NCI-H1105 treated with DMSO at 0.1 percent for 48 hours (cell line): ENCODE results near the gene RAP1B.
"Not testable (repeated sequence)": the region's sequence is repeated elsewhere in the genome, so short reads cannot be mapped to it uniquely, and the experiment has no call there.

ENCODE experiments used
- DNase-seq: peaks from one replicate; lab custom pipeline; 2025; lab: John Stamatoyannopoulos, UW

The RAP1B gene

GRCh38 chr12:68636268-68636667 is 25.6 kb downstream of the RAP1B start:
- DNase-seq, result no peak

GRCh38 chr12:68637439-68637838 is 26.7 kb downstream of the RAP1B start:
- not testable (repeated sequence) for DNase-seq

- no peak for DNase-seq
These were observed 27.5 kb downstream of the RAP1B start for GRCh38 chr12:68638171-68638570.

- no peak for DNase-seq
These were observed 28.2 kb downstream of the RAP1B start for GRCh38 chr12:68638721-68639395.

- no peak for DNase-seq
These were observed 28.7 kb downstream of the RAP1B start for GRCh38 chr12:68639396-68639767.

- DNase-seq, result no peak
These were observed 30.4 kb downstream of the RAP1B start for GRCh38 chr12:68641138-68641537.

- no peak for DNase-seq
These were observed 35.8 kb downstream of the RAP1B start for GRCh38 chr12:68646484-68646883.

GRCh38 chr12:68647507-68647906 is 36.8 kb downstream of the RAP1B start:
- DNase-seq, result no peak

GRCh38 chr12:68648179-68648578 is 37.5 kb downstream of the RAP1B start:
- DNase-seq, result no peak

GRCh38 chr12:68665016-68665569 is 54.4 kb downstream of the RAP1B start:
- DNase-seq, result peak; percentile 7

GRCh38 chr12:68667291-68667690 is 56.6 kb downstream of the RAP1B start:
- DNase-seq, result no peak

GRCh38 chr12:68667896-68668295 is 57.2 kb downstream of the RAP1B start:
- DNase-seq, result no peak

GRCh38 chr12:68671179-68671578 is 60.5 kb downstream of the RAP1B start:
- no peak for DNase-seq

GRCh38 chr12:68673788-68674187 is 63.1 kb downstream of the RAP1B start:
- no peak for DNase-seq

- no peak for DNase-seq
These were observed 63.7 kb downstream of the RAP1B start for GRCh38 chr12:68674376-68674775.

- no peak for DNase-seq
These were observed 64.6 kb downstream of the RAP1B start for GRCh38 chr12:68675101-68675842.

GRCh38 chr12:68676854-68677253 is 66.2 kb downstream of the RAP1B start:
- not testable (repeated sequence) for DNase-seq

GRCh38 chr12:68686262-68686594 is 75.5 kb downstream of the RAP1B start:
- no peak for DNase-seq

- peak; percentile 96 for DNase-seq
These were observed 76.2 kb downstream of the RAP1B start, which contains the start of gene NUP107 for GRCh38 chr12:68686595-68687521. Gene NUP107 (plus strand): TSS chr12:68686978. CDS start chr12:68687066, 88 bp downstream.

GRCh38 chr12:68695454-68695853 is 84.8 kb downstream of the RAP1B start:
- no peak for DNase-seq

- no peak for DNase-seq
These were observed 88.8 kb downstream of the RAP1B start for GRCh38 chr12:68699486-68699885.
